CD4-positive, alpha-beta T cell treated with Interleukin-4 for 4 hours (primary cell): ENCODE results near the gene ETS1.

Experiments
- DNase-seq: peaks from one replicate; pipeline ENCODE4 v3.0.0-alpha.2; 2020

The ETS1 gene

DNA sequence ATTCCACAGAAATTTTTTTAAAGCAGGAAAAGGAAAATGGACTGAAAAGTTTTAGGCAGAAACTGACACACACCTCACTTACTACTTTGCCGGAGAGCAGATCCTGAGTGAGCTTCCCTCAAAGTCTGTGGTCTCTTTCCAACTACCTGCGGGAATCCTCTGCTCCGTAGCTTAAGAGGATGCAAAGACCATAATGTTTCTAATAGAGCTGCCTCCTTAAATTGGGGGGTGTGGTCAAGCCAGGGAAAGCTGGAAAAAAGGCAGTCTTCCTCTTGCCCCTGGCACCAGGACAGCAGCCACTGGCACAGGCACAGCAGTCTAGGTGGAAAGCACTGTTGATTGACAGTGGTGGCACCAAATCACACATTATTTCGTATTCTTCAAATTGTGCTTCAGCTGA is at the start of gene ETS1:
Gene ETS1 (minus strand): TSS at position 144 of the 400 bp plus-strand sequence. CDS start 14,428 bp downstream, outside the sequence.
- DNase-seq: no peak

- DNase-seq: no peak
These were observed 47.0 kb upstream of the ETS1 start for GRCh38 chr11:128634395-128634794.

DNA sequence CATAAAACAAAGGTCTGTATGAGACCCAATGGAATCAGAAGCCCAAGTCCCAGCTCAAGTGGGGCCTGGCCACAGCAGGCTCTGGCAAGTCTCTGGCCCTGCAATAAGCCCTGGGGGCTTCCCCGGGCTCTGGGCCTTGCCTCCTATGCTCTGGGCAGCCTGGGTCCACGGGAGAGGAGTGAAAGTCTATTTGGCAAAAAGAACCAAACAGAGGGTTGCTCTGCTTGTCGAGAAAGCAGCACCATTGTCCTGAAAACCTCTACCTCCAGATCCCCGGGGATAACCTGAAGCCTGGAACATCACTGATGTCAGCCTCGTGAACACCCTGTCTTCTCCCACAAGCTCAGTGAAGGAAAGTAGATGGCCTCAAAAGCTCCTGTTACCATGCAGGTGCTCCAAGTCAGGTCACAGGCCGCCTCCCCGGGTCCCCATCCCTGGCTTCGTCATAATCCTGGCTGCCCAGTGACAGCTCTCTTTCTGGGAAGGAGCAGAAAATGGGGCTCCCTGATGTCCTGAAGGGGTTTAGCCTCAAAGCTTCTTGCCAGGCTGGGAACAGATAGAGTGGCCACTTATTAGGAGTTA is 46.1 kb upstream of the ETS1 start:
- no peak for DNase-seq

GRCh38 chr11:128632141-128632791 is 44.9 kb upstream of the ETS1 start:
- peak; percentile 62 for DNase-seq

DNA sequence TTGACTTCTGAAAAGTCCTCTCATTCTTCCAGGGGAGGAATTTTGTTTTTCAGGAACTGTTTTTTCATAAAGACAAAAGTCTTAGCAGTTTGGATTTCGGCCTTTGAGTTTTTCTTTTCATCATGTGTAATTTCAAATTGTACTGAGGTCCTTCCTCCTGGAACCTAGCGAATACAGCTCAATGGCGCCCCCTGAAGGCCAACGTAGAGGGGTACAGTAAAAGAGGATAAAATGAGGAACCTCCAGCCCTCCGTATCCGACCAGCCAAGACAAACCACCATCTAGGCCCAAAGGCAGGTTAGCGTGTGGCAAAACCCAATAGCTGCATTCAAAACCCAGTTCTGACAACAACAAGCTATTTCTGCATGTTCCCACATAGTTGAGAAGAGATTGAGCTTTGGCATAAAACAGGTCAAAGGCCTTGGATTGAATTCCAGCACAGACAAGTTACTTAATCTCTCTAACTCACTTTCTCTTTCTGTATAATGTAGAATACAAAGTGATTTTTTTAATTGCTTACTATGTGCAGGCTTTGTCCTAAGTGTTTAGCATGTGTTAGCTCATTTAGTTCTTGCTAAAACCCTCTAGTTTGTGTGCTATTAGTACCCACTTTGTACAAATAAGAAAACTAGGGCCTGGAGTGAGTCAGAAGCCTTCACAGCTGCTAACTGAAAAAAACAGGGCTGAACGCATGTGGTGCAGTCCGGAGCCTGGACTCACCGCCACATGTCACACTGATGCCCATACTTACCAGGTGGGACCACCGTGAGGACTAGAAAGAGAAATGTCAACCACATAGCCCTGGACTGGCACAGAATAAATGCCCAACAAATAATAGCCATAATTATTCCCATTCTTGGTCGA is 43.2 kb upstream of the ETS1 start:
- peak; percentile 89 for DNase-seq

GRCh38 chr11:128629516-128630106 is 42.3 kb upstream of the ETS1 start:
- no peak for DNase-seq

- peak; percentile 81 for DNase-seq
These were observed 41.3 kb upstream of the ETS1 start for GRCh38 chr11:128628686-128629085.

DNA sequence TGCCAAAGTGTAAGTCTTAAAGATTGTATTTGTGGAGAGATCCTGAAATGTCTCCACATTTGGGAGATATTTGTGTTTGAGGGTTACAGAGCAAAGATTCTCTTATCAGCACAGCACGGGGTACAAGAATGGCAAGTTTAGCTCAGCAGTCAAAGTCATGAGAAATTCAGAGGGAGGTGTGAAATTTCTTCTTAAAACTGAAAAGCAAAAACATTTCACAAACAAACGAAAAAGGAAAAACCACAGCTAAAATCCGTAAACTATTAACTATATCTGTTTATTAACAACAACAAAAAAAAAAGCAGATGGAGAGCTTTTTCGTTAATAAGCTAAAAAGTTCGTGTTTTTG is 40.9 kb upstream of the ETS1 start:
- no peak for DNase-seq

- peak; percentile 75 for DNase-seq
These were observed 40.4 kb upstream of the ETS1 start for GRCh38 chr11:128627666-128628324.

GRCh38 chr11:128626913-128627665 is 39.7 kb upstream of the ETS1 start:
- DNase-seq: no peak

DNA sequence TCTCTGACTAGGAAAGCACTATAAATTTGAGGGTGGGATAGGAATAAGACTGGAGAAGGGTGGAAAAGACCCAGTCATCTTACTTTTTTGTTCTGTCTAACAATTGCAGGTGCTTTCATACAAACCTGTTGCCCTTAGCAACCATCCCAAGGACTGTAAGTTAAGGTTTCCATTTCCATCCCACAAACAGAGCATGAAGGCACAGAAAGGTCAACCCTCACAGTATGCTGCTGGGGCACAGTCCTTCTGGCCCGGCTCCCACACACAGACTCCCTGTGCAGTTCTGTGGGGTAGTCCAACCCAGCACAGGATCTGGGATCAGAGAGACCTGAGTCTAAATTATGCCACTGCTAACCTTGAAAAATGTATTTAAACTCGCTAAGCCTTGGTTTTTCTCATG is 38.4 kb upstream of the ETS1 start:
- no peak for DNase-seq

GRCh38 chr11:128625326-128625725 is 38.0 kb upstream of the ETS1 start:
- DNase-seq: no peak

DNA sequence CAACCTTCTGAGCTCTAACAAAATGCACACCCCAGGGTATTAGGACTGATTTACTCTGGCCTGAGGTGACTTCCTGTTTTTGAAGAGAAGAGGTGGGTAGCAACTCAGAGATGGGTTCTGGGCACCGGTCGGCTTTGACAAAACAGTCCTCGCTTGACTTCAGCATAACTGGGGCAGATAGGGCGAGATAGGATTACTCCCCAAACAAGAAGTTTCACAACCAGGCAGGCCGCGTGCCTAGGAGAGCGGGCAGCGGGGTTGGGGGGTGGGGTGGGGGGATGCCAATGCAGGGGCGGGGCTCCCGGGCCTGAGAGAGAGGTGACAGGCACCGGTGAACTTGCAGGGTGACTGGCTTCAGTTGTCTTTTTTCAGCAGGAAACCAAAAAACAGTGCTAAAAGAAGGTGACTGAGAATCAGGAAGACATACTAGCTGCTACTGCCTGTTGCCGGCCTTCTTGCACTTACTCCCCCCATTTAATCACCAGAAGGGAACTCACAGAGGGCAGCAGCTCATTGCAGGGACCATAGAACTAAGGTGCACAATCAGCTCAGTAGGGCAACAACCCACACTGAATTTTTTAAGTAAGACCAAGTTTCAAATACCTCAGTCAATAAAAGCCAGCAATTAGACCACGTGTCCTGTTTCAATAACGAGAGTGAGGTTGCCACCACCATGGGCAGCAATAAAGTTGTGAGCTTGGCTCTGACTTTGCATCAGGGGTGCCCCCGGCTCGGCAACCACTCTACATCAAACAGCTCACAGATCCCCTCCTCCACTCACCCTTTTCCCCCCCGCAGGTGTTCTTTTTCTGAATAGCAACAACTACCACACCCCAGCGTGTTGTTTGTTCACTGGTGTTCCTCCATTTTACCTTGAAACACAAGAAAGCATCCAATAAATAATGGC is 37.2 kb upstream of the ETS1 start:
- peak; percentile 87 for DNase-seq

DNA sequence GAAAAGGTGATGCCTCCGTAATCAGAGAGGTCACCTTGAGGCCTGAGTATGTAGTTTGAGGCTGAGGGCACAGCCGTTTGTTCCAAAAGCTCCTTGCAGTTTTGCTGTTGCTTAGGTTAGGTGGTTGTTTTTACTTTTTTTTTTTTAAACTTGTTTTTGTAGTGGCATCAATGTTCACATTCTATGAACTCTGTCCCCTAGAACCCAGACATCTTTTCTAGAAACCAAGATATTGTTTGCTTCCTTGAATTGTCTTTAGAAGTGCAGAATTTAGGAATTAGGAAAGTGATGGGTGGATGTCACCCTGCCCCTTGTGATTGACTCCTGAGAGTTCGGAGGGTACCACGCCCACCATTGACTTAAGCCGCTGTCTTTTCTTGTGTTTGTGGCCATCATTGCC is 35.7 kb upstream of the ETS1 start:
- no peak for DNase-seq

DNA sequence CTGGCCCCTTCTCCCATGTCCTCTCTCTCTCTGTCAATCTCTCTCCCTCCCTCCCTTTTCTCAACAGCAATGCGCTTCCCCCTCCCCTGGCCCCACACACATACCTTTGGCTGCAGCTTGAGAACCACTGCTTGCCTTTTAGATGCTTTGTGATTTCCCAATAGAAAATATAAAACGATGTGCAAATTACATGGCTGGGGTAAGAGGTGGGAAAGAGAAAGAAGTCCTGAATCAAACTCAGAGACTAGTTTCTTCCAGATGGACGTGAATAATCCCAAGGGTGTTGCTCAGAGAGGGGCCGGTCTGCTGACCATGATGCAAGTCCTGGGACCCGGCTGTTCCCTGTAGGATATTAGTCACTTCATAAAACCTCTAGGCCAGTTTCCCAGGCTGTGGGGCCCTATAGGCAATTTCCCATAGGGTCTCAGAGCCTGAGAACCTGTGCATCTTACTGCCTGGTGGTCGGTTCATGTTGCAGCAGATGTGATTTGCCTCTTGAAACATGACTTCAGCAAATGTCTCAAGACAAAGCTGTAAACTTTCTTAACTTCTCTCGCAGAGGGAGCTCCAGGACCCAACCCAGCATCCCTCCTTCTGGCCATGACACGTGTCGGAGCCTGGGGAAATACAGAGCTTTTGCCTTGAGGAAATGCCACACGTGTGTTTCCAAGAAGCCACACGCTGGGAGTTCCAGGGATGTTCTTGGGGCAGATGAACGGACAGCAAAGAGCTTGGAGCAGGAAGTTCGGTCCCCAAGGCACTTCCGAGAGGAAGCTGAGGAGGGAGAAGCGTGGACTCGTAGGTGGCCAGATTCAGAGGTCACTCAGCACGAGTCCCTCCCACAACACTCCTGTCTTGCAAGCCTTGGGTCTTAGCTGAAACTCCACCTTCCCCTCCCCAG is 34.5 kb upstream of the ETS1 start:
- no peak for DNase-seq

DNA sequence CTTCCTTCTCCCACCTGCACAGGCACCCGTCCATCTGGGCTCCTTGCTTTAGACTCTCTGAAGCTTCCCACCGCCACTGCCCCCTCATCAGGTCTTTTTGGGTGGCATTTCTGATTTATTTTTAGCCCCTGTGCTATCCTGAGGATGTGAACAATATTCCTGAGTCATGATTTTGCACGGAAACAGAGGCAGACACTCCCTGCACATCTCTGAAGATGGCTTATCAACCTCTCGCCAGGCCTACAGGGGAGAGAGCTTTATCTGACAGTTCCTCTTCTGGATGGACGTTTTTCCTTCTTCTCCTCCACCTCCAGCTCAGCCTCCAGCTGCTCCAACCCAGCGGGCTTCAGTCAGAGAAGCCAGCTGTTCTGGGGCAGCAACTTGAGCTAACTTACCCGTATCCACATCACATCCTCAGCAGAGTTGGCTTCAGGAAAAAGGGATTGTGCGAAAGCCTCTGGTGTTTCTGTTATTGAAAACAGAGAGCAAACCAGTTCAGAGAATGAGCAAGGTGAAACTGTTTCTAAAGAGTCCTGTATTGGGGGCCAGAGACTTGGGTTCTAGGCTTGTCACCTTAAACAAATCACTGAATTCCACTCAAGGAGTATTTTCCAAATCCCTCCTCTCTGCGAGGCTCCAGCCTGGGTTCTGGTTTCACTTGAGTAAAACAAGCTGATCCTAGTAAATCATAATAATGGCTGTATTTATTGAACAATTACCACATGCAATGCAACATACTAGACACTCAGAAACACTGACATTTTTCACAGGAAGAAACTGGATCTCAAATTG is 33.1 kb upstream of the ETS1 start:
- no peak for DNase-seq

DNA sequence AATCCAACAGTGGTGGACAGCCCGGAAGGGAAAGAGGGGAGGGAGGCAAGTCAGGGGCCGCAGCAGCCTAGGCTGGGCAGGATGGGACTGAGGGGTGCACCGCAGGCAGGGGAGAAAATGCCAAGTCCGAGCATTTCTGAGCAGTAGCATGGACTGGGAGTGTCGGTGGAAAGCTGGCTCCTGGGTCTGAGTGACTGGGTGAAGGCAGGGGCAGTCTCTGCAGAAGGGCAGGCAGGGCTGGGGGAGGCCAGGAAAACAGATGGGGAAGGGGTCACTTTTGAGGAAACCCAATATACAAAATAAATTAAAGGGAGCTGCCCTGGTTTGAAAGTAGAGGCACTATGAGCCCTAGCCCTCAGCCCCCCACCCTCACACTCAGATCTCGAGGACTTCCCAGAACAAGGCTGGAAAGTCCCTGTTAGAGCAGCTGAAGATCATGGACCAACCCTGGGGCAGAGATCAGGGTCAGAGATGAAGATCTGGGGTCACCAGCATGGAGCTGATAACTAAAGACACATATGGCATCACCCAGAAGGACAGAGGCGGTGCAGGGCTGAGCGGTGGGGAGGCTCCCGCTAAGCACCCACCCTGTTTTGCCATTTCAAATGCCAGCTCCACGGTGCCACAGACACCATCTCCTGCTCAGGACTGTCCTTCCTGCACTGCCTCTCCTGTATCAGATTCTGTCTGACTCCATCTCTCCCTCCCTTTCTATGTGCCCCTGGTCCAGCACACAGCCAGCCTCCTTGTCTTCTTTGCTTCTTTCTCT is 32.4 kb upstream of the ETS1 start:
- peak; percentile 10 for DNase-seq

DNA sequence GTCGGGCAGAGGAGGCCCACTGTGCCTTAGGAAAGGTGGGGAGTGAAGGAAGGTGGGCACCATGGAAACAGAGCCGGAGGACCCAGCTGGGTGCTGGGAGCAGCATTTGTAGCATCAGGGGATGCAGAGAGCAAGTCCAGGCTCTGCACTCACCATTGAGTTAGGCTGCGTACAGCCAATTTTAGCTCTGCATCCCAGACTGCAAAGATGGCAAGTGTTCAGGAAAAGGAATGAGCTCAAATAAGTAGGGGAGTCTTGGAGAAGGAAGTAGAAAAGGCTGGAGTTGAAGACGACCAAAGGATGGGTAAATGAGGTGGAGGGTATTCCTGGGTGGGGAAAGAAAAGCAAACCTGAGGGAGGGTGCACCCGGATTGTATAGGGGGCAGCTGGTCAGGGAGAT is 31.6 kb upstream of the ETS1 start:
- DNase-seq: no peak

GRCh38 chr11:128618603-128619002 is 31.2 kb upstream of the ETS1 start:
- DNase-seq: no peak
